ENCODE results near the gene CSK.

Gene CSK

GRCh38 chr15:74748322-74748946, 33.4 kb upstream of the CSK start, which contains the start of gene CYP1A2:
Gene CYP1A2 (plus strand): TSS chr15:74748845. CDS start chr15:74749739, 894 bp downstream.
- H3K4me3 ChIP-seq (ENCODE audit: low read length): no peak within 1 kb of the TSS
- DNase-seq (ENCODE audit: low read depth): no peak
- TF ChIP-seq CTCF (conservative IDR thresholded peaks at IDR 0.05; ENCODE audit: low read length): no peak

GRCh38 chr15:74749832-74750231, 32.0 kb upstream of the CSK start:
- DNase-seq (ENCODE audit: low read depth): no peak
- TF ChIP-seq CTCF (conservative IDR thresholded peaks at IDR 0.05; ENCODE audit: low read length): no peak
- no peak overlapping the region for H3K4me3 ChIP-seq (ENCODE audit: low read length)

GRCh38 chr15:74750751-74751150, 31.1 kb upstream of the CSK start:
- TF ChIP-seq CTCF (conservative IDR thresholded peaks at IDR 0.05; ENCODE audit: low read length): no peak
- DNase-seq (ENCODE audit: low read depth): no peak
- no peak overlapping the region for H3K4me3 ChIP-seq (ENCODE audit: low read length)

- DNase-seq (ENCODE audit: low read depth): no peak
- TF ChIP-seq CTCF (conservative IDR thresholded peaks at IDR 0.05; ENCODE audit: low read length): no peak
- H3K4me3 ChIP-seq (ENCODE audit: low read length): no peak overlapping the region
These were observed 29.9 kb upstream of the CSK start for GRCh38 chr15:74752011-74752410.

DNA sequence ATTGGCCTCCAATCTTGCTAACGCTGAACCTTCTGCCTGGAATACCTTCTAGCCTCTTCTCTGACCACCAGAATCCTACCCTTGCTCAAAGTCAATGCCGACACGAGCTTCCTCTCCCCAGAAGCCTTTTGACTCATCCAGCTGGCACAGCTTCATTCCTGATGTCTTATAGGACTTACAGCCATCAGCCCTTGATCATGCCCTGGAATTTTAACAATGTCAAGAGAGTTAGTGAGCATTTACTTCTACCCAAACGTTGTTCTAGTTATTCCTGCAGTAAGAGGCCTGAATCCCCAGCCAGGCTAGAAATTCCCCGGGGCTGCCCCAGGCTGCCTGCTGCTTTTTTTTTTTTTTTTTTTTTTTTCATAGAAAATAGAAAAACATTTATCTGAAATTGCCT, 29.3 kb upstream of the CSK start:
- TF ChIP-seq CTCF (conservative IDR thresholded peaks at IDR 0.05; ENCODE audit: low read length): no peak
- no peak overlapping the region for H3K4me3 ChIP-seq (ENCODE audit: low read length)
- peak; percentile 79 for DNase-seq (ENCODE audit: low read depth)

- TF ChIP-seq CTCF (conservative IDR thresholded peaks at IDR 0.05; ENCODE audit: low read length): no peak
- no peak for DNase-seq (ENCODE audit: low read depth)
These were observed 27.2 kb upstream of the CSK start for GRCh38 chr15:74754593-74755215.

GRCh38 chr15:74758736-74759135, 23.1 kb upstream of the CSK start:
- no peak for DNase-seq (ENCODE audit: low read depth)
- H3K4me3 ChIP-seq (ENCODE audit: low read length): no peak overlapping the region
- no peak for TF ChIP-seq CTCF (conservative IDR thresholded peaks at IDR 0.05; ENCODE audit: low read length)

More at GRCh38 chr15:74754593-74755215, 27.2 kb upstream of the CSK start:
- no peak overlapping the region for H3K4me3 ChIP-seq (ENCODE audit: low read length)

All from AG10803 (cell line).